Liver (tissue), 3 donors: ENCODE data around the gene SEMA3C.

Experiments
- CTCF ChIP-seq: fragments of 150-350 bp; IDR thresholded peaks from 2 replicates; pipeline ENCODE4 v1.5.1; 2017; ENCODE audit warnings: improper control_type of control experiment, low read depth, low read length; ENCODE audit not compliant: missing input control
- EGR1 ChIP-seq, 2 donors: IDR thresholded peaks; 2 replicates each; pipeline ENCODE4 v1.6.1; 2016 to 2018; ENCODE audit warnings: antibody characterized with exemption in 2 of 2, low read depth in 2 of 2
- GABPA ChIP-seq, 2 donors: IDR thresholded peaks in 1 of 2; conservative IDR thresholded peaks in 1 of 2; 2 replicates each; pipeline ENCODE4 v1.6.1; 2016; ENCODE audit warnings: antibody characterized with exemption in 2 of 2, mild to moderate bottlenecking in 1 of 2, moderate library complexity in 1 of 2
- SP1 ChIP-seq: IDR thresholded peaks from 2 replicates; pipeline ENCODE4 v1.6.1; 2018; ENCODE audit warnings: antibody characterized with exemption, mild to moderate bottlenecking
- TAF1 ChIP-seq: conservative IDR thresholded peaks from 2 replicates; pipeline ENCODE4 v1.6.1; 2016; ENCODE audit warnings: antibody characterized with exemption, mild to moderate bottlenecking
- YY1 ChIP-seq: IDR thresholded peaks from 2 replicates; pipeline ENCODE4 v1.6.1; 2016; ENCODE audit warnings: antibody characterized with exemption, mild to moderate bottlenecking
- ZBTB33 ChIP-seq: IDR thresholded peaks from 2 replicates; pipeline ENCODE4 v1.6.1; 2016; ENCODE audit warnings: antibody characterized with exemption
- donor health status: healthy.
- donor health status: healthy.

DNA sequence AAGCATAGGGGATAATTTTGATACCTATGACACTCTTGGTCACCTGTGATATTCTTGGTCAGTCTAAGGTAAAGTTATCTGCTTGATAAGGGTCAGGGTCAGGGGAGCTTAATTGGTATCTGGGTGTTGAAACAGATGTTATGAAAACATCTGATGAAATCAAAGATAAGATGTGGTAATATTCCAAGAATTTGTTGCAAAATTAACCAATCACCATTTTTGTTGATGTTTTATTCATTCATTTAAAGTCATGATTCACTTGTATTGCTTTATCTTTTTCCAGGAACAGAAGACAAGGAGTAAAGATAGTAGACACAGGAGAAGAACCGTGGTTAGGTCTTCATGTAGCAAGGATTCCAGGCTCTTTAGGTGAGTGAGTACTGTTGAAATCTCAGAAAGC lies 103.1 kb downstream of the SEMA3C start:
- TF ChIP-seq CTCF (no peak), TAF1 (no peak), SP1 (no peak), GABPA (IDR thresholded peaks at IDR 0.05 in 1 of 2, conservative IDR thresholded peaks at IDR 0.05 in 1 of 2) (no peak), ZBTB33 (no peak), EGR1 (IDR thresholded peaks at IDR 0.05; ENCODE audit: low read depth in 2 of 2) (no peak), YY1 (no peak)
